DND-41 (cell line): ENCODE measurements around the gene APOBEC3H.

Source experiments
- ATAC-seq: fragments of 200-7000 bp; cut with Tn5 transposase; 3 replicates; pipeline ENCODE4 v1.9.1; 2021; ENCODE audit warnings: low read depth; ENCODE audit not compliant: insufficient read depth
- DNase-seq: peaks from one replicate; pipeline ENCODE4 v3.0.0-alpha.2; 2020
- H2AFZ ChIP-seq: 2 replicates; pipeline ENCODE4 v1.6.0; 2012; ENCODE audit warnings: low read depth, low read length
- H3K27ac ChIP-seq: 2 replicates; pipeline ENCODE4 v1.5.1; 2012; ENCODE audit warnings: low read length, inconsistent platforms
- H3K27me3 ChIP-seq: fragments of 200-600 bp; sonication (generic); 2 replicates; pipeline ENCODE4 v1.6.0; 2012; ENCODE audit warnings: low read length, mild to moderate bottlenecking, inconsistent platforms; ENCODE audit not compliant: insufficient read depth, poor library complexity
- H3K36me3 ChIP-seq: 2 replicates; pipeline ENCODE4 v1.5.1; 2012; ENCODE audit warnings: low read length, inconsistent platforms; ENCODE audit not compliant: insufficient read depth
- H3K4me1 ChIP-seq: 2 replicates; pipeline ENCODE4 v1.5.1; 2012; ENCODE audit warnings: mild to moderate bottlenecking, low read length; ENCODE audit not compliant: insufficient read depth
- H3K4me2 ChIP-seq: 2 replicates; pipeline ENCODE4 v1.6.0; 2012; ENCODE audit warnings: mild to moderate bottlenecking, moderate library complexity, low read length, inconsistent platforms; ENCODE audit not compliant: insufficient read depth
- H3K4me3 ChIP-seq, 2 experiments: fragments of 200-600 bp in 1 of 2; shearing (Covaris generic) in 1 of 2; 2 replicates each; pipeline ENCODE4 v1.5.1; 2012 to 2016; ENCODE audit warnings: inconsistent platforms in 2 of 2, low read length in 2 of 2, mild to moderate bottlenecking in 2 of 2, low read depth in 1 of 2, moderate library complexity in 1 of 2
- H3K79me2 ChIP-seq: 2 replicates; pipeline ENCODE4 v1.6.0; 2012; ENCODE audit warnings: low read length, inconsistent platforms; ENCODE audit not compliant: insufficient read depth
- H3K9ac ChIP-seq: 2 replicates; pipeline ENCODE4 v1.6.0; 2012; ENCODE audit warnings: low read depth, mild to moderate bottlenecking, inconsistent platforms, low read length, moderate library complexity
- H3K9me3 ChIP-seq: 2 replicates; pipeline ENCODE4 v1.5.1; 2012; ENCODE audit warnings: low read length, moderate library complexity, mild to moderate bottlenecking, inconsistent platforms; ENCODE audit not compliant: insufficient read depth, severe bottlenecking
- H4K20me1 ChIP-seq: 2 replicates; pipeline ENCODE4 v1.6.0; 2012; ENCODE audit warnings: low read length; ENCODE audit not compliant: insufficient read depth
- EZH2 ChIP-seq: IDR thresholded peaks from 3 replicates; pipeline ENCODE4 v1.6.1; 2012; ENCODE audit warnings: borderline replicate concordance, low read depth, mild to moderate bottlenecking, moderate library complexity, low read length, inconsistent platforms; ENCODE audit not compliant: severe bottlenecking
- TF ChIP-seq, protein P1 (sequence below): IDR thresholded peaks from 2 replicates; pipeline ENCODE4 v1.5.1; 2012; ENCODE audit warnings: borderline replicate concordance, low read length, moderate library complexity, mild to moderate bottlenecking; ENCODE audit not compliant: poor library complexity, severe bottlenecking; ENCODE audit errors: extremely low read depth

The APOBEC3H gene

DNA sequence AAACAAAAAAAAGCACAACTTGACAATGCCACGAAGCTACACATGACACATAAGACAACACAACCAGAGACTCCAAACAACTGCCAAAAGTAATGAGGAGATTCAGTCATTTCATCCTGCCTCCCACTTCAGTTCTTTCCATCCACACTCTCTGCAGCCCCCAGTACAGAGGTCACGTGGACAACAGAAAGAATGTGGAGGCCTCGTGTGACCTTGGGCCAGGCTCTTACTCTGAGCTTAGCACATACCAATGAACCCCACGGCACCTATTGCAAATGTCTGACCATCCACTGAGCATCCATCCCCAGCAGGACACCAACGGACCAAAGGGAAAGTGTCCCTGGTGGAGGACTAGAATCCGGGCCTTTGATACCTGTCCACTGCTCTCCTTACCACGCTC, 42.9 kb downstream of the APOBEC3H start:
- no peak for ATAC-seq
- TF ChIP-seq, protein P1, sequence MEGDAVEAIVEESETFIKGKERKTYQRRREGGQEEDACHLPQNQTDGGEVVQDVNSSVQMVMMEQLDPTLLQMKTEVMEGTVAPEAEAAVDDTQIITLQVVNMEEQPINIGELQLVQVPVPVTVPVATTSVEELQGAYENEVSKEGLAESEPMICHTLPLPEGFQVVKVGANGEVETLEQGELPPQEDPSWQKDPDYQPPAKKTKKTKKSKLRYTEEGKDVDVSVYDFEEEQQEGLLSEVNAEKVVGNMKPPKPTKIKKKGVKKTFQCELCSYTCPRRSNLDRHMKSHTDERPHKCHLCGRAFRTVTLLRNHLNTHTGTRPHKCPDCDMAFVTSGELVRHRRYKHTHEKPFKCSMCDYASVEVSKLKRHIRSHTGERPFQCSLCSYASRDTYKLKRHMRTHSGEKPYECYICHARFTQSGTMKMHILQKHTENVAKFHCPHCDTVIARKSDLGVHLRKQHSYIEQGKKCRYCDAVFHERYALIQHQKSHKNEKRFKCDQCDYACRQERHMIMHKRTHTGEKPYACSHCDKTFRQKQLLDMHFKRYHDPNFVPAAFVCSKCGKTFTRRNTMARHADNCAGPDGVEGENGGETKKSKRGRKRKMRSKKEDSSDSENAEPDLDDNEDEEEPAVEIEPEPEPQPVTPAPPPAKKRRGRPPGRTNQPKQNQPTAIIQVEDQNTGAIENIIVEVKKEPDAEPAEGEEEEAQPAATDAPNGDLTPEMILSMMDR: no peak
- TF ChIP-seq EZH2: no peak
- no peak overlapping the region for H2AFZ ChIP-seq
- H3K27ac ChIP-seq: no peak overlapping the region
- H3K36me3 ChIP-seq: no peaks in the 10 kb centered on the region; the same call in 1 of the 2 replicates
- no peak overlapping the region for H3K9ac ChIP-seq
- no peaks in the 10 kb centered on the region for H3K27me3 ChIP-seq
- no peaks in the 10 kb centered on the region for H3K9me3 ChIP-seq
- H4K20me1 ChIP-seq: peaks cover 2% of the 10 kb centered on the region; the same call in 1 of the 2 replicates
- no peaks in the 10 kb centered on the region for H3K79me2 ChIP-seq
- H3K4me1 ChIP-seq: peaks cover 12% of the 10 kb centered on the region
- no peak overlapping the region for H3K4me3 ChIP-seq
- DNase-seq: no peak
- H3K4me2 ChIP-seq: no peak overlapping the region

DNA sequence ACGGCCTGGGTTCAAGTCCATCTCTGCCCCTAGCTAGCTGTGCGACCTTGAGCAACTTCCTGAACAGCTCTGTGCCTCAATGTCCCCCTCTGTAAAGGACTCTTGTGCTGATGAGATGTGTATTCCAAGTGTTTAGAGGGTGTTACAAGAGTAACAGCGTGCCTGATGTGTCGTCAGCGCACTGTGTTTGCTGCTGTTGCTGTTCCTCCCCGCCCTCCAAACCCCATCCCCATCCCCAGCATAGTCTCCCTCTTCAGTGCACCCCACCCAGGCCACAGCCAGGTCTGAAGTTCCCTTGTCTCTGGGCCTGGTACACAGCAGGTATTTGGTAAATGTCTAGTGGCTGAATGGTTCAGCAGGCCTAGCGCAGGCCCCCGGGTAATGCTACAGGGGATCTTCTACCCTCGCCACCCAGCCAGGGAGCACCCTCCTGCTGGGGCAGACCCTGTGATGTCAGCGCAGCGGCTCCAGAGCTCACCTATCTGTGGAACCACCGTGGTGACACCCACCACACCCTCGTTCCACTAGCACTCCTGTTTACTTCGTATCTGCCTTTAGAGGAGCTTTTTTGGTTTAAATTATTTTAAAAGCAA, 45.1 kb downstream of the APOBEC3H start:
- H3K27ac ChIP-seq: no peak overlapping the region
- H3K9ac ChIP-seq: no peak overlapping the region
- H4K20me1 ChIP-seq: peaks cover 4% of the 10 kb centered on the region; the same call in 1 of the 2 replicates
- no peak for DNase-seq
- H3K4me3 ChIP-seq: no peak overlapping the region
- no peaks in the 10 kb centered on the region for H3K79me2 ChIP-seq
- H3K4me1 ChIP-seq: peaks cover 25% of the 10 kb centered on the region
- no peaks in the 10 kb centered on the region for H3K9me3 ChIP-seq
- TF ChIP-seq EZH2: no peak
- TF ChIP-seq, protein P1: no peak
- no peak overlapping the region for H3K4me2 ChIP-seq
- no peak for ATAC-seq
- no peaks in the 10 kb centered on the region; the same call in 1 of the 2 replicates for H3K36me3 ChIP-seq
- H2AFZ ChIP-seq: no peak overlapping the region
- H3K27me3 ChIP-seq: no peaks in the 10 kb centered on the region

DNA sequence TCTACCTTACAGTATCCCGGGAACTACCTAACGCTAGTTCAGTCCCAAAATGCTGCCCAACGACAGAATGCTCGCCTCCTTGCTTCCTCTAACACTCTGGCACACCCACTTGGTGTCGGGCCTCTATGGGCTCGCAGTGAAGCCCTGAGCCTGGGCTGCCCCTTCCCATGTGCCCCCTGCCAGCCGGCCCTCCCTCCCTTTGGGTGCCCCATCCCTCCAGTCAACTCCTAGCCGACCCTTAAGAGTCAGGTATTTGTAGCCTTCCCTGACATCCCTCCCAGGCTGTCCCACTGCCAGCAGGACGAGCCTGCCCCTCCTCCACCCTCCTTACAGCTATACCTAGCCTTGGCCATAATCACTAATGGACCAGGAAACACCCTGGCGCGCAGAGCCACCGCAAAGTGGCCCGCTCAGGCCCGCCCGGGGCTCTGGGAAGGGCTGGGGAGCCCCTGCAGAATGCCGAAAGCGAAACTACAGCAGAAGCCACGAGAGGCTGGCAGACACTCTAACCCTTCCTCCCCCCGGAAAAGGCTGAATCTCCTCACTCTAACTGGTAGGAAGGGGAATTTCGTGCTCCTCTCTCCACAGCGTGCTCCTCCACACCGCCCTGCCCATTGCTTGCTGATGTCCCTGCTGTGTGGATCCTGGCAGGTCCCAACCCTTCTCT, 47.2 kb downstream of the APOBEC3H start:
- H3K4me3 ChIP-seq: peak overlapping the region; percentile 66 to 80

More for the DNA sequence above, 47.2 kb downstream of the APOBEC3H start:
- Histone ChIP-seq H3K9ac (peak overlapping the region; percentile 86), H3K27ac (peak overlapping the region; percentile 77), H3K9me3 (no peaks in the 10 kb centered on the region), H3K79me2 (no peaks in the 10 kb centered on the region), H4K20me1 (peaks cover 4% of the 10 kb centered on the region; the same call in 1 of the 2 replicates), H2AFZ (peak overlapping the region; percentile 86), H3K4me1 (peaks cover 25% of the 10 kb centered on the region), H3K27me3 (no peaks in the 10 kb centered on the region), H3K36me3 (peaks cover 12% of the 10 kb centered on the region), H3K4me2 (peak overlapping the region; percentile 92)
- ATAC-seq (peak; percentile 82), DNase-seq (peak; percentile 77)
- no peak for TF ChIP-seq EZH2
- TF ChIP-seq, protein P1: no peak
